HCT116 (cell line): ENCODE results near the gene CKB. TPM values are rescaled to one million over a fixed set of nuclear protein-coding genes. Genes with fewer than 3 reads are reported as not detected.

Source experiments
- ATAC-seq: fragments of 200-7000 bp; cut with Tn5 transposase; 2 replicates; pipeline ENCODE4 v1.9.1; 2020; ENCODE audit warnings: mild to moderate bottlenecking, moderate library complexity
- BruUV-seq: library from RNA; stranded (reverse); fragments of 400-500 nt; replicated peaks from 2 replicates; lab custom pipeline; 2021; lab: Mats Ljungman, UMichigan
- CTCF ChIA-PET: fragments of 300-600 bp; sonication (Branson Sonifier 250); formaldehyde crosslinking; loops from one replicate; lab custom pipeline; 2021; ENCODE audit warnings: antibody characterized with exemption; lab: Charles Lee
- POLR2A ChIA-PET: fragments of 300-600, 350-600 bp; sonication (Branson Sonifier 250); formaldehyde crosslinking; loops from one replicate; lab custom pipeline; 2021; ENCODE audit warnings: antibody characterized with exemption; lab: Charles Lee
- RAD21 ChIA-PET, 2 experiments: fragments of 300-600 bp; sonication (Branson Sonifier 250); formaldehyde crosslinking; loops; one replicate each; lab custom pipeline; 2023; ENCODE audit warnings: low total read pairs in 2 of 2; ENCODE audit not compliant: uncharacterized antibody in 2 of 2, unreplicated experiment in 2 of 2, low non-redundant PET in 1 of 2; lab: Charles Lee
- DNase-seq: peaks from one replicate; pipeline ENCODE4 v3.0.0-alpha.2; 2010; ENCODE audit warnings: low read depth, low spot score
- H2AFZ ChIP-seq: fragments of 200-600 bp; shearing (Covaris generic), sonication (generic); 2 replicates; pipeline ENCODE4 v1.6.1; 2017; ENCODE audit warnings: low read depth, mixed run types, mixed read lengths, antibody characterized with exemption, low read length; ENCODE audit not compliant: poor library complexity, severe bottlenecking
- H3K27ac ChIP-seq: 2 replicates; pipeline ENCODE4 v1.5.1; 2012; ENCODE audit warnings: low read depth, low read length
- H3K27me3 ChIP-seq: fragments of 200-600 bp; sonication (generic); 2 replicates; pipeline ENCODE4 v1.6.1; 2016; ENCODE audit warnings: mixed run types, low read length, mixed read lengths; ENCODE audit not compliant: insufficient read depth
- H3K36me3 ChIP-seq, 2 experiments: fragments of 200-500 bp in 1 of 2; fragments of 200-600 bp in 1 of 2; sonication (Bioruptor generic) in 1 of 2; sonication (generic) in 1 of 2; 2 replicates each; pipeline versions ENCODE4 v1.5.1 to v1.6.1; 2014 to 2016; ENCODE audit warnings: low read length in 2 of 2, inconsistent platforms in 1 of 2, mixed read lengths in 1 of 2, mixed run types in 1 of 2; ENCODE audit not compliant: insufficient read depth in 2 of 2, control insufficient read depth in 1 of 2
- H3K4me1 ChIP-seq, 2 experiments: fragments of 200-600 bp in 1 of 2; sonication (generic) in 1 of 2; 2 replicates each; pipeline versions ENCODE4 v1.5.1 to v1.6.1; 2012 to 2017; ENCODE audit warnings: low read length in 2 of 2, inconsistent platforms in 1 of 2, mild to moderate bottlenecking in 1 of 2, mixed read lengths in 1 of 2, mixed run types in 1 of 2, moderate library complexity in 1 of 2; ENCODE audit not compliant: insufficient read depth in 2 of 2, control insufficient read depth in 1 of 2
- H3K4me2 ChIP-seq: fragments of 200-600 bp; sonication (generic); 2 replicates; pipeline ENCODE4 v1.6.1; 2017; ENCODE audit warnings: mixed run types, low read length, mixed read lengths
- H3K4me3 ChIP-seq, 2 experiments: fragments of 200-600 bp in 1 of 2; sonication (generic) in 1 of 2; replicated peaks in 1 of 2; 2 replicates each; pipeline ENCODE4 v1.5.1; 2011 to 2016; ENCODE audit warnings: low read length in 2 of 2, control low read depth in 1 of 2, low read depth in 1 of 2, mild to moderate bottlenecking in 1 of 2, mixed read lengths in 1 of 2, mixed run types in 1 of 2
- H3K79me2 ChIP-seq: fragments of 200-600 bp; sonication (generic); 2 replicates; pipeline ENCODE4 v1.6.1; 2017; ENCODE audit warnings: mild to moderate bottlenecking, mixed run types, low read length, moderate library complexity, mixed read lengths; ENCODE audit not compliant: insufficient read depth
- H3K9ac ChIP-seq: fragments of 200-600 bp; sonication (generic); 2 replicates; pipeline ENCODE4 v1.6.1; 2016; ENCODE audit warnings: low read length, mixed read lengths
- H3K9me2 ChIP-seq: fragments of 200-600 bp; sonication (generic), shearing (Covaris generic); 2 replicates; pipeline ENCODE4 v1.6.1; 2017; ENCODE audit warnings: mixed run types, mild to moderate bottlenecking, moderate library complexity; ENCODE audit not compliant: insufficient read depth
- H3K9me3 ChIP-seq, 2 experiments: fragments of 200-500 bp in 1 of 2; fragments of 200-600 bp in 1 of 2; sonication (Bioruptor generic) in 1 of 2; sonication (generic) in 1 of 2; 2 replicates each; pipeline ENCODE4 v1.6.1; 2014 to 2017; ENCODE audit warnings: low read length in 2 of 2, mixed read lengths in 2 of 2, inconsistent platforms in 1 of 2, low read depth in 1 of 2, mild to moderate bottlenecking in 1 of 2, mixed run types in 1 of 2, moderate library complexity in 1 of 2; ENCODE audit not compliant: control insufficient read depth in 1 of 2, insufficient read depth in 1 of 2
- H4K20me1 ChIP-seq: fragments of 200-600 bp; sonication (generic), shearing (Covaris generic); 2 replicates; pipeline ENCODE4 v1.6.1; 2017; ENCODE audit warnings: mixed run types, mild to moderate bottlenecking, moderate library complexity; ENCODE audit not compliant: insufficient read depth
- JUND ChIP-seq: IDR thresholded peaks from 2 replicates; pipeline ENCODE4 v1.6.1; 2012
- RAD21 ChIP-seq: IDR thresholded peaks from 2 replicates; pipeline ENCODE4 v1.6.1; 2012; ENCODE audit warnings: low read depth, mild to moderate bottlenecking
- SRF ChIP-seq: IDR thresholded peaks from 2 replicates; pipeline ENCODE4 v1.6.1; 2012; ENCODE audit warnings: low read depth
- ZNF274 ChIP-seq: fragments of 200-500 bp; sonication (Bioruptor generic); IDR thresholded peaks from 2 replicates; pipeline ENCODE4 v1.6.1; 2014; ENCODE audit warnings: mild to moderate bottlenecking, low read depth, low read length, inconsistent platforms
- intact Hi-C: fragments of 100-400 bp; cut with micrococcal nuclease; formaldehyde crosslinking; loops from 2 replicates; pipeline ENCODE4 v1.10.0; 2022
- total RNA-seq: library from RNA; stranded (reverse); gene quantifications from one replicate; pipeline ENCODE4 v1.2.1, GENCODE V29; 2021; ENCODE audit not compliant: unreplicated experiment

CKB gene
- total RNA-seq, 1 experiment from 2014 or later: 605 TPM

GRCh38 chr14:103543140-103543539, 20.5 kb upstream of the CKB start:
- DNase-seq (no peak), ATAC-seq (no peak)
- H3K79me2 ChIP-seq: no peaks in the 10 kb centered on the region
- POLR2A ChIA-PET: no interaction called here
- no TSS peak for BruUV-seq
- RAD21 ChIA-PET: no interaction called here
- no peaks in the 10 kb centered on the region for H3K9me2 ChIP-seq
- no peak overlapping the region for H3K4me3 ChIP-seq
- H3K27me3 ChIP-seq: no peaks in the 10 kb centered on the region
- intact Hi-C loops: no loop called here
- TF ChIP-seq RAD21: no peak
- TF ChIP-seq JUND: no peak
- H2AFZ ChIP-seq: no peak overlapping the region
- CTCF ChIA-PET: interaction anchor here (0.7 kb wide), 1 partner anchor 22 kb away, joined by 3 read pairs; no protein-coding TSS in a partner anchor
- H3K4me1 ChIP-seq: peaks cover 34 to 54% of the 10 kb centered on the region in 2 experiments
- H3K27ac ChIP-seq: no peak overlapping the region
- no peak overlapping the region for H3K9ac ChIP-seq
- no peaks in the 10 kb centered on the region for H3K9me3 ChIP-seq
- H3K36me3 ChIP-seq: no peaks in the 10 kb centered on the region
- peak overlapping the region; percentile 27 for H3K4me2 ChIP-seq
- H4K20me1 ChIP-seq: no peaks in the 10 kb centered on the region

- RAD21 ChIA-PET: no interaction called here
- Histone ChIP-seq H3K36me3 (no peaks in the 10 kb centered on the region), H3K27ac (no peak overlapping the region), H2AFZ (no peak overlapping the region), H3K9me3 (no peaks in the 10 kb centered on the region), H3K9me2 (no peaks in the 10 kb centered on the region), H3K4me3 (no peak overlapping the region), H3K9ac (no peak overlapping the region), H3K4me1 (peaks cover 34 to 54% of the 10 kb centered on the region in 2 experiments), H3K27me3 (no peaks in the 10 kb centered on the region), H3K79me2 (no peaks in the 10 kb centered on the region), H4K20me1 (no peaks in the 10 kb centered on the region), H3K4me2 (peak overlapping the region; percentile 27)
- DNase-seq (no peak), ATAC-seq (no peak)
- TF ChIP-seq ZNF274 (no peak), SRF (no peak)
- no TSS peak for BruUV-seq
- CTCF ChIA-PET: interaction anchor here (0.7 to 1.2 kb wide), 2 partner anchors 22 kb away, joined by 3 to 5 read pairs; no protein-coding TSS in a partner anchor
- POLR2A ChIA-PET: no interaction called here
- intact Hi-C loops: no loop called here
Observed at GRCh38 chr14:103542605-103543088, 20.0 kb upstream of the CKB start.
